Ovary (tissue), 3 donors: ENCODE results near the gene TTLL10.

Source experiments
- EP300 ChIP-seq: sonication (generic); formaldehyde crosslinking; IDR thresholded peaks from one replicate; pipeline ENCODE4 v1.6.1; 2017; ENCODE audit warnings: antibody characterized with exemption
- POLR2A ChIP-seq: fragments of 450-650 bp; IDR thresholded peaks from one replicate; pipeline ENCODE4 v1.6.1; 2017; ENCODE audit warnings: antibody characterized with exemption, mild to moderate bottlenecking, moderate library complexity
- TF ChIP-seq, protein P1 (sequence below), 3 donors: fragments of 450-650 bp in 2 of 3; fragments of 200-600 bp in 1 of 3; IDR thresholded peaks; one replicate each; pipeline versions ENCODE4 v1.5.1 to v1.8.0; 2016 to 2022; ENCODE audit warnings: antibody characterized with exemption in 3 of 3, mild to moderate bottlenecking in 1 of 3
- donor health status: DM: no; HTN: no; CAD: no.

DNA sequence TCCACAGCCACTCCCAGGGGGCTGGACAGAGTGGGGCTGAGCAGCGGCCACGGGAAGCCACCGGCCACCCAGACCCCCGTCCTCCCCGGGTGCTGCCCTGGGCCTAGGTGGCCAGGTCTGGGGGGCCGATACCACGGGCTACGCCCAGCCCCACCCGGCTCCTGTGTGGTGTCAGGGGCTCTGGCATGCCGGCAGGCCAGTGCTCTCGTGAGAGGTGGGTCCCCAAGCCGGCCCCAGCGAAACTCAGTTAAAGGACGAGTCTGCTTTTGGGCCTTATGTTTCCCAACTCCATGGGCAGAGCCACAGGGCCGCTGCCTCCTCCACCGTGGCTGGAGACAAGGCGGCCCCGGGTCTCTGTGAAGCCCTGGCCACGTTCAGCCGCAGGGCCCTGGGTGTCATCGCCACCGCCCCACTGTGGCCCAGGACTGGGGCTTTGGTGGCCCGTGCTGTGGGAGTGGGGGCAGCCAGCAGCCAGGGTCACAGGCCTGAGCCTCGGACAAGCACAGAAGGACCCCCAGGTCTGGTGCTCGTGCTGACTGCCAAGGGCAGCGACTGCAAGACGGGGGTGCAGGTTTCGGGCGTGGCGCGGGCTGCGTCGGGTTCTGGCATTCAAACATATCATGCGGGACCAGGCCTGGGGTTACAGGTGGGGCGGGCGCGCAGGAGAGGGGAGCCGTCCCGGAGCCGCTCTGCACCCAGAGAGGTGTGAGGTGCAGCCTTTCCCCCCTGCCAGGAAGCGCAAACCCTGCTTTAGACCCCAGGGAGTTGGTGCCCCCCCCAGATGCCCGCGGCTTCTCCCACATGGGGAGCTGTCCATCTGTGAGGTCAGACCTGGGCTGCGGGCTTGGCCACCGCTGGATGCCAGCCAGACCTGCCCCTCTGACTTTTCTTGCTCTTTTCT is 45.9 kb upstream of the TTLL10 start:
- TF ChIP-seq, protein P1, sequence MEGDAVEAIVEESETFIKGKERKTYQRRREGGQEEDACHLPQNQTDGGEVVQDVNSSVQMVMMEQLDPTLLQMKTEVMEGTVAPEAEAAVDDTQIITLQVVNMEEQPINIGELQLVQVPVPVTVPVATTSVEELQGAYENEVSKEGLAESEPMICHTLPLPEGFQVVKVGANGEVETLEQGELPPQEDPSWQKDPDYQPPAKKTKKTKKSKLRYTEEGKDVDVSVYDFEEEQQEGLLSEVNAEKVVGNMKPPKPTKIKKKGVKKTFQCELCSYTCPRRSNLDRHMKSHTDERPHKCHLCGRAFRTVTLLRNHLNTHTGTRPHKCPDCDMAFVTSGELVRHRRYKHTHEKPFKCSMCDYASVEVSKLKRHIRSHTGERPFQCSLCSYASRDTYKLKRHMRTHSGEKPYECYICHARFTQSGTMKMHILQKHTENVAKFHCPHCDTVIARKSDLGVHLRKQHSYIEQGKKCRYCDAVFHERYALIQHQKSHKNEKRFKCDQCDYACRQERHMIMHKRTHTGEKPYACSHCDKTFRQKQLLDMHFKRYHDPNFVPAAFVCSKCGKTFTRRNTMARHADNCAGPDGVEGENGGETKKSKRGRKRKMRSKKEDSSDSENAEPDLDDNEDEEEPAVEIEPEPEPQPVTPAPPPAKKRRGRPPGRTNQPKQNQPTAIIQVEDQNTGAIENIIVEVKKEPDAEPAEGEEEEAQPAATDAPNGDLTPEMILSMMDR (IDR thresholded peaks at IDR 0.05) = no peak
- TF ChIP-seq EP300 (no peak), POLR2A (no peak)
